ENCODE results near the gene SERF1A. TPM values are rescaled to one million over a fixed set of nuclear protein-coding genes. Genes with fewer than 3 reads are reported as not detected.
"Not testable (repeated sequence)": the region's sequence is repeated elsewhere in the genome, so short reads cannot be mapped to it uniquely, and the experiment has no call there.

The SERF1A gene
- polyA plus RNA-seq (2013, experiment 1 of 2): 24.0 TPM
- polyA plus RNA-seq (2013, experiment 2 of 2): 26.1 TPM

- not testable (repeated sequence) for H3K9me3 ChIP-seq (ENCODE audit: insufficient read depth, low read depth, low read length); H3K9ac ChIP-seq (ENCODE audit: low read depth, low read length); H3K4me3 ChIP-seq (ENCODE audit: low read length); H3K27ac ChIP-seq (ENCODE audit: low read depth, low read length); H3K27me3 ChIP-seq (ENCODE audit: insufficient read depth, low read length); H3K4me1 ChIP-seq (ENCODE audit: insufficient read depth, low read length); H3K36me3 ChIP-seq (ENCODE audit: insufficient read depth, low read length)
- WGBS: no CpG with 5 or more reads among the region's 66 CpGs
Measured at GRCh38 chr5:70900533-70901271, at the start of gene SERF1A. TSS of gene SERF1A (plus strand) at chr5:70900669. CDS start at chr5:70900870, 201 bp downstream.

- WGBS: no CpG with 5 or more reads among the region's 2 CpGs
- not testable (repeated sequence) for H3K27ac ChIP-seq (ENCODE audit: low read depth, low read length); H3K9ac ChIP-seq (ENCODE audit: low read depth, low read length); H3K4me1 ChIP-seq (ENCODE audit: insufficient read depth, low read length); H3K4me3 ChIP-seq (ENCODE audit: low read length); H3K9me3 ChIP-seq (ENCODE audit: insufficient read depth, low read depth, low read length); H3K36me3 ChIP-seq (ENCODE audit: insufficient read depth, low read length); H3K27me3 ChIP-seq (ENCODE audit: insufficient read depth, low read length)
Measured at GRCh38 chr5:70866778-70867177, 33.7 kb upstream of the SERF1A start.

- not testable (repeated sequence) for H3K9me3 ChIP-seq (ENCODE audit: insufficient read depth, low read depth, low read length); H3K4me1 ChIP-seq (ENCODE audit: insufficient read depth, low read length); H3K9ac ChIP-seq (ENCODE audit: low read depth, low read length); H3K27me3 ChIP-seq (ENCODE audit: insufficient read depth, low read length); H3K36me3 ChIP-seq (ENCODE audit: insufficient read depth, low read length); H3K4me3 ChIP-seq (ENCODE audit: low read length); H3K27ac ChIP-seq (ENCODE audit: low read depth, low read length)
- WGBS: no CpG with 5 or more reads among the region's 1 CpG
Measured at GRCh38 chr5:70870626-70871025, 29.8 kb upstream of the SERF1A start.

GRCh38 chr5:70896076-70896475 is 4.4 kb upstream of the SERF1A start:
- no CpG with 5 or more reads among the region's 2 CpGs for WGBS
- not testable (repeated sequence) for H3K4me3 ChIP-seq (ENCODE audit: low read length); H3K36me3 ChIP-seq (ENCODE audit: insufficient read depth, low read length); H3K27ac ChIP-seq (ENCODE audit: low read depth, low read length); H3K4me1 ChIP-seq (ENCODE audit: insufficient read depth, low read length); H3K27me3 ChIP-seq (ENCODE audit: insufficient read depth, low read length); H3K9me3 ChIP-seq (ENCODE audit: insufficient read depth, low read depth, low read length); H3K9ac ChIP-seq (ENCODE audit: low read depth, low read length)

GRCh38 chr5:70901272-70901571 is 753 bp downstream of the SERF1A start:
- not testable (repeated sequence) for H3K4me3 ChIP-seq (ENCODE audit: low read length); H3K9me3 ChIP-seq (ENCODE audit: insufficient read depth, low read depth, low read length); H3K4me1 ChIP-seq (ENCODE audit: insufficient read depth, low read length); H3K27ac ChIP-seq (ENCODE audit: low read depth, low read length); H3K36me3 ChIP-seq (ENCODE audit: insufficient read depth, low read length); H3K27me3 ChIP-seq (ENCODE audit: insufficient read depth, low read length); H3K9ac ChIP-seq (ENCODE audit: low read depth, low read length)
- no CpG with 5 or more reads among the region's 5 CpGs for WGBS

GRCh38 chr5:70906624-70907023 is 6.2 kb downstream of the SERF1A start:
- not testable (repeated sequence) for H3K36me3 ChIP-seq (ENCODE audit: insufficient read depth, low read length); H3K4me3 ChIP-seq (ENCODE audit: low read length); H3K4me1 ChIP-seq (ENCODE audit: insufficient read depth, low read length); H3K27me3 ChIP-seq (ENCODE audit: insufficient read depth, low read length); H3K9ac ChIP-seq (ENCODE audit: low read depth, low read length); H3K27ac ChIP-seq (ENCODE audit: low read depth, low read length); H3K9me3 ChIP-seq (ENCODE audit: insufficient read depth, low read depth, low read length)
- no CpG with 5 or more reads among the region's 5 CpGs for WGBS

- not testable (repeated sequence) for H3K9ac ChIP-seq (ENCODE audit: low read depth, low read length); H3K36me3 ChIP-seq (ENCODE audit: insufficient read depth, low read length); H3K27me3 ChIP-seq (ENCODE audit: insufficient read depth, low read length); H3K4me1 ChIP-seq (ENCODE audit: insufficient read depth, low read length); H3K27ac ChIP-seq (ENCODE audit: low read depth, low read length); H3K9me3 ChIP-seq (ENCODE audit: insufficient read depth, low read depth, low read length); H3K4me3 ChIP-seq (ENCODE audit: low read length)
Measured at GRCh38 chr5:70916829-70917228, 16.4 kb downstream of the SERF1A start.

- not testable (repeated sequence) for H3K9me3 ChIP-seq (ENCODE audit: insufficient read depth, low read depth, low read length); H3K27ac ChIP-seq (ENCODE audit: low read depth, low read length); H3K4me1 ChIP-seq (ENCODE audit: insufficient read depth, low read length); H3K4me3 ChIP-seq (ENCODE audit: low read length); H3K36me3 ChIP-seq (ENCODE audit: insufficient read depth, low read length); H3K27me3 ChIP-seq (ENCODE audit: insufficient read depth, low read length); H3K9ac ChIP-seq (ENCODE audit: low read depth, low read length)
- WGBS: no CpG with 5 or more reads among the region's 16 CpGs
Measured at GRCh38 chr5:70925211-70925562, 24.7 kb downstream of the SERF1A start.

- not testable (repeated sequence) for H3K4me1 ChIP-seq (ENCODE audit: insufficient read depth, low read length); H3K4me3 ChIP-seq (ENCODE audit: low read length); H3K9me3 ChIP-seq (ENCODE audit: insufficient read depth, low read depth, low read length); H3K27me3 ChIP-seq (ENCODE audit: insufficient read depth, low read length); H3K9ac ChIP-seq (ENCODE audit: low read depth, low read length); H3K36me3 ChIP-seq (ENCODE audit: insufficient read depth, low read length); H3K27ac ChIP-seq (ENCODE audit: low read depth, low read length)
- no CpG with 5 or more reads among the region's 6 CpGs for WGBS
Measured at GRCh38 chr5:70931709-70932368, 31.4 kb downstream of the SERF1A start.

GRCh38 chr5:70932560-70932959 is 32.1 kb downstream of the SERF1A start:
- H3K4me3 ChIP-seq (ENCODE audit: low read length); H3K27me3 ChIP-seq (ENCODE audit: insufficient read depth, low read length); H3K4me1 ChIP-seq (ENCODE audit: insufficient read depth, low read length); H3K27ac ChIP-seq (ENCODE audit: low read depth, low read length); H3K9ac ChIP-seq (ENCODE audit: low read depth, low read length); H3K9me3 ChIP-seq (ENCODE audit: insufficient read depth, low read depth, low read length); H3K36me3 ChIP-seq (ENCODE audit: insufficient read depth, low read length): not testable (repeated sequence)
- no CpG with 5 or more reads among the region's 1 CpG for WGBS

GRCh38 chr5:70953068-70953467 is 52.6 kb downstream of the SERF1A start:
- not testable (repeated sequence) for H3K9ac ChIP-seq (ENCODE audit: low read depth, low read length); H3K4me3 ChIP-seq (ENCODE audit: low read length); H3K27me3 ChIP-seq (ENCODE audit: insufficient read depth, low read length); H3K27ac ChIP-seq (ENCODE audit: low read depth, low read length); H3K9me3 ChIP-seq (ENCODE audit: insufficient read depth, low read depth, low read length); H3K36me3 ChIP-seq (ENCODE audit: insufficient read depth, low read length); H3K4me1 ChIP-seq (ENCODE audit: insufficient read depth, low read length)
- WGBS: 100% methylated on average over 5 of the region's 10 CpGs
